SK-N-DZ (cell line): Measurements from ENCODE around the gene SMG6.

Experiments
- DNase-seq: peaks from one replicate; pipeline ENCODE4 v3.0.0-alpha.2; 2015; ENCODE audit warnings: low spot score

SMG6 gene

GRCh38 chr17:2106308-2106955, 197.2 kb downstream of the SMG6 start:
- DNase-seq, result no peak

GRCh38 chr17:2105663-2106062, 197.9 kb downstream of the SMG6 start:
- no peak for DNase-seq

- DNase-seq, result no peak
Measured at GRCh38 chr17:2102931-2103809, 200.4 kb downstream of the SMG6 start.

GRCh38 chr17:2101448-2102257, 201.9 kb downstream of the SMG6 start:
- no peak for DNase-seq

- no peak for DNase-seq
Measured at GRCh38 chr17:2095536-2095910, 208.1 kb downstream of the SMG6 start.

- DNase-seq, result no peak
Measured at GRCh38 chr17:2094891-2095535, 208.6 kb downstream of the SMG6 start.

- DNase-seq, result no peak
Measured at GRCh38 chr17:2093349-2093748, 210.2 kb downstream of the SMG6 start.

GRCh38 chr17:2092253-2092652, 211.3 kb downstream of the SMG6 start:
- no peak for DNase-seq

- no peak for DNase-seq
Measured at GRCh38 chr17:2090804-2091534, 212.6 kb downstream of the SMG6 start.

- no peak for DNase-seq
Measured at GRCh38 chr17:2090210-2090641, 213.4 kb downstream of the SMG6 start.

- DNase-seq, result no peak
Measured at GRCh38 chr17:2089021-2089422, 214.6 kb downstream of the SMG6 start.

GRCh38 chr17:2087597-2088211, 215.9 kb downstream of the SMG6 start:
- DNase-seq, result no peak

- DNase-seq, result no peak
Measured at GRCh38 chr17:2086306-2086705, 217.3 kb downstream of the SMG6 start.

GRCh38 chr17:2085648-2085949, 218.0 kb downstream of the SMG6 start:
- no peak for DNase-seq

- peak; percentile 68 for DNase-seq
Measured at GRCh38 chr17:2084766-2085647, 218.6 kb downstream of the SMG6 start.

- peak; percentile 88 for DNase-seq
Measured at GRCh38 chr17:2084036-2084765, 219.4 kb downstream of the SMG6 start.

GRCh38 chr17:2083613-2084035, 220.0 kb downstream of the SMG6 start:
- DNase-seq, result no peak

- DNase-seq, result peak; percentile 76
Measured at GRCh38 chr17:2082003-2082781, 221.4 kb downstream of the SMG6 start.
